HG03025 (cell line): ENCODE data around the gene SPIRE2.
"Not testable (repeated sequence)": the region's sequence is repeated elsewhere in the genome, so short reads cannot be mapped to it uniquely, and the experiment has no call there.

Experiments used
- ATAC-seq: cut with Tn5 transposase; IDR thresholded peaks from one replicate; pipeline ENCODE4 v1.9.1; 2021; ENCODE audit warnings: mild to moderate bottlenecking, moderate library complexity; ENCODE audit not compliant: unreplicated experiment, low FRiP score

Gene SPIRE2

GRCh38 chr16:89836484-89836883 lies 8.2 kb downstream of the SPIRE2 start:
- not testable (repeated sequence) for ATAC-seq

- no peak for ATAC-seq
These were observed 8.8 kb downstream of the SPIRE2 start for GRCh38 chr16:89837014-89837546.

GRCh38 chr16:89841275-89841674 lies 13.0 kb downstream of the SPIRE2 start:
- no peak for ATAC-seq

- ATAC-seq = no peak
These were observed 14.5 kb downstream of the SPIRE2 start for GRCh38 chr16:89842471-89843408.

- ATAC-seq = no peak
These were observed 15.4 kb downstream of the SPIRE2 start for GRCh38 chr16:89843409-89844350.

GRCh38 chr16:89844739-89845339 lies 16.6 kb downstream of the SPIRE2 start:
- ATAC-seq = no peak

GRCh38 chr16:89845417-89845816 lies 17.1 kb downstream of the SPIRE2 start:
- ATAC-seq = no peak

- ATAC-seq = no peak
These were observed 19.0 kb downstream of the SPIRE2 start for GRCh38 chr16:89847051-89847939.

- no peak for ATAC-seq
These were observed 19.6 kb downstream of the SPIRE2 start for GRCh38 chr16:89847940-89848297.

- ATAC-seq = no peak
These were observed 20.7 kb downstream of the SPIRE2 start for GRCh38 chr16:89848974-89849373.

- ATAC-seq = no peak
These were observed 25.2 kb downstream of the SPIRE2 start for GRCh38 chr16:89853306-89853993.

- no peak for ATAC-seq
These were observed 27.1 kb downstream of the SPIRE2 start for GRCh38 chr16:89855301-89855945.

- ATAC-seq = no peak
These were observed 27.7 kb downstream of the SPIRE2 start for GRCh38 chr16:89855986-89856385.

- ATAC-seq = no peak
These were observed 30.8 kb downstream of the SPIRE2 start for GRCh38 chr16:89858973-89859614.

- no peak for ATAC-seq
These were observed 31.3 kb downstream of the SPIRE2 start for GRCh38 chr16:89859615-89860007.

GRCh38 chr16:89860747-89861304 lies 32.6 kb downstream of the SPIRE2 start:
- no peak for ATAC-seq

- no peak for ATAC-seq
These were observed 33.4 kb downstream of the SPIRE2 start for GRCh38 chr16:89861648-89862047.

- no peak for ATAC-seq
These were observed 34.5 kb downstream of the SPIRE2 start for GRCh38 chr16:89862732-89863131.
